H9 (cell line): ENCODE results near the gene PFN2. TPM values are rescaled to one million over a fixed set of nuclear protein-coding genes. Genes with fewer than 3 reads are reported as not detected.

Experiments
- DNase-seq: peaks from one replicate; pipeline ENCODE4 v3.0.0-alpha.2; 2017
- H2AFZ ChIP-seq: one replicate; pipeline ENCODE4 v1.6.1; 2013; ENCODE audit warnings: mild to moderate bottlenecking, low read length, control low read depth, moderate library complexity
- H2AK5ac ChIP-seq: 2 replicates; pipeline ENCODE4 v1.6.1; 2013; ENCODE audit warnings: low read length, control low read depth, mixed read lengths; ENCODE audit not compliant: insufficient read length
- H2BK120ac ChIP-seq: one replicate; pipeline ENCODE4 v1.6.1; 2013; ENCODE audit warnings: low read depth, mild to moderate bottlenecking, low read length, control low read depth, inconsistent platforms; ENCODE audit not compliant: poor library complexity, severe bottlenecking
- H2BK12ac ChIP-seq: 2 replicates; pipeline ENCODE4 v1.6.1; 2013; ENCODE audit warnings: low read length, control low read depth, mixed read lengths, low read depth; ENCODE audit not compliant: insufficient read length
- H2BK15ac ChIP-seq: 2 replicates; pipeline ENCODE4 v1.6.1; 2013; ENCODE audit warnings: low read depth, low read length, control low read depth
- H2BK20ac ChIP-seq: one replicate; pipeline ENCODE4 v1.6.1; 2013; ENCODE audit warnings: low read depth, mild to moderate bottlenecking, low read length, control low read depth, inconsistent platforms; ENCODE audit not compliant: poor library complexity, severe bottlenecking
- H2BK5ac ChIP-seq: 2 replicates; pipeline ENCODE4 v1.6.1; 2013; ENCODE audit warnings: low read length, control low read depth, mixed read lengths; ENCODE audit not compliant: insufficient read length
- H3K14ac ChIP-seq: 2 replicates; pipeline ENCODE4 v1.6.1; 2013; ENCODE audit warnings: low read length, control low read depth; ENCODE audit not compliant: insufficient read depth
- H3K18ac ChIP-seq: 2 replicates; pipeline ENCODE4 v1.6.1; 2013; ENCODE audit warnings: low read depth, mild to moderate bottlenecking, mixed read lengths, low read length, control low read depth; ENCODE audit not compliant: insufficient read length
- H3K23ac ChIP-seq: 2 replicates; pipeline ENCODE4 v1.6.1; 2013; ENCODE audit warnings: low read length, control low read depth, mixed read lengths, low read depth; ENCODE audit not compliant: insufficient read length
- H3K23me2 ChIP-seq: 2 replicates; pipeline ENCODE4 v1.6.1; 2013; ENCODE audit warnings: low read depth, mild to moderate bottlenecking, mixed read lengths, low read length, control low read depth; ENCODE audit not compliant: insufficient read length, poor library complexity, severe bottlenecking
- H3K27ac ChIP-seq: 2 replicates; pipeline ENCODE4 v1.5.1; 2013; ENCODE audit warnings: low read length, control low read depth, mixed read lengths, low read depth; ENCODE audit not compliant: insufficient read length
- H3K27me3 ChIP-seq: 2 replicates; pipeline ENCODE4 v1.6.1; 2013; ENCODE audit warnings: low read length, control low read depth, inconsistent platforms; ENCODE audit not compliant: insufficient read depth
- H3K4ac ChIP-seq: 2 replicates; pipeline ENCODE4 v1.6.1; 2013; ENCODE audit warnings: low read depth, mild to moderate bottlenecking, control low read depth, inconsistent platforms, low read length, moderate library complexity
- H3K4me1 ChIP-seq: 2 replicates; pipeline ENCODE4 v1.6.1; 2013; ENCODE audit warnings: low read length, control low read depth, inconsistent platforms; ENCODE audit not compliant: insufficient read depth
- H3K4me2 ChIP-seq: 2 replicates; pipeline ENCODE4 v1.6.1; 2013; ENCODE audit warnings: low read length, control low read depth, mixed read lengths; ENCODE audit not compliant: insufficient read length, insufficient read depth
- H3K56ac ChIP-seq: 2 replicates; pipeline ENCODE4 v1.6.1; 2013; ENCODE audit warnings: low read depth, mild to moderate bottlenecking, mixed read lengths, low read length, control low read depth; ENCODE audit not compliant: insufficient read length
- H3K79me1 ChIP-seq: 2 replicates; pipeline ENCODE4 v1.6.1; 2013; ENCODE audit warnings: low read depth, mild to moderate bottlenecking, moderate library complexity, low read length, control low read depth, inconsistent platforms; ENCODE audit not compliant: insufficient read depth, poor library complexity, severe bottlenecking
- H3K79me2 ChIP-seq: 2 replicates; pipeline ENCODE4 v1.6.1; 2013; ENCODE audit warnings: low read length, control low read depth, inconsistent platforms; ENCODE audit not compliant: insufficient read depth
- H3K9ac ChIP-seq: 2 replicates; pipeline ENCODE4 v1.6.1; 2013; ENCODE audit warnings: low read length, control low read depth, mixed read lengths; ENCODE audit not compliant: insufficient read length; ENCODE audit errors: extremely low read depth
- H3K9me3 ChIP-seq: one replicate; pipeline ENCODE4 v1.6.1; 2013; ENCODE audit warnings: low read depth, low read length, inconsistent platforms; ENCODE audit not compliant: control insufficient read depth
- H3T11ph ChIP-seq: one replicate; pipeline ENCODE4 v1.6.1; 2013; ENCODE audit warnings: mild to moderate bottlenecking, low read length, control low read depth, inconsistent platforms
- H4K20me1 ChIP-seq: one replicate; pipeline ENCODE4 v1.6.1; 2013; ENCODE audit not compliant: control insufficient read depth, insufficient read length, insufficient read depth
- H4K5ac ChIP-seq: 2 replicates; pipeline ENCODE4 v1.6.1; 2013; ENCODE audit warnings: low read depth, mild to moderate bottlenecking, mixed read lengths, low read length, control low read depth; ENCODE audit not compliant: insufficient read length
- H4K8ac ChIP-seq: replicated peaks from 2 replicates; pipeline ENCODE4 v1.6.1; 2013; ENCODE audit warnings: low read length, control low read depth, mixed read lengths, low read depth; ENCODE audit not compliant: insufficient read length
- H4K91ac ChIP-seq: 2 replicates; pipeline ENCODE4 v1.6.1; 2013; ENCODE audit warnings: low read depth, mild to moderate bottlenecking, moderate library complexity, mixed read lengths, low read length, control low read depth; ENCODE audit not compliant: insufficient read length
- H3K27ac Mint-ChIP-seq, 3 experiments: 2 replicates in 2 of 3; 3 replicates in 1 of 3; pipeline ENCODE4 v1.8.0; 2020 to 2021; ENCODE audit warnings: mixed read lengths in 3 of 3, mild to moderate bottlenecking in 1 of 3, moderate library complexity in 1 of 3
- H3K27me3 Mint-ChIP-seq: 2 replicates; pipeline ENCODE4 v1.8.0; 2021; ENCODE audit warnings: low read depth, mild to moderate bottlenecking, moderate library complexity, mixed read lengths
- H3K36me3 Mint-ChIP-seq, 3 experiments: 2 replicates in 2 of 3; 3 replicates in 1 of 3; pipeline ENCODE4 v1.8.0; 2020 to 2021; ENCODE audit warnings: low read depth in 3 of 3, mixed read lengths in 3 of 3; ENCODE audit not compliant: insufficient read depth in 1 of 3
- H3K4me1 Mint-ChIP-seq, 2 experiments: 2 replicates each; pipeline ENCODE4 v1.8.0; 2020; ENCODE audit warnings: mixed read lengths in 2 of 2
- H3K4me3 Mint-ChIP-seq, 2 experiments: 2 replicates in 1 of 2; 3 replicates in 1 of 2; pipeline ENCODE4 v1.8.0; 2020 to 2021; ENCODE audit warnings: mild to moderate bottlenecking in 2 of 2, mixed read lengths in 2 of 2, moderate library complexity in 1 of 2
- H3K9me3 Mint-ChIP-seq, 2 experiments: 2 replicates in 1 of 2; 3 replicates in 1 of 2; pipeline ENCODE4 v1.8.0; 2020; ENCODE audit warnings: mild to moderate bottlenecking in 2 of 2, mixed read lengths in 2 of 2, moderate library complexity in 1 of 2
- WGBS: extraction: QIAGEN DNeasy Blood & Tissue Kit; methylation state at CpG from one replicate; pipeline ENCODE4 v1.1.7; 2013; ENCODE audit warnings: missing lambda C conversion rate, low lambda C conversion rate, mixed read lengths; ENCODE audit not compliant: insufficient read length; ENCODE audit errors: extremely low coverage; 5-methylcytosine and 5-hydroxymethylcytosine counted together
- total RNA-seq: library from RNA; stranded (reverse); gene quantifications from 2 replicates; pipeline ENCODE4 v1.2.1, GENCODE V29; 2021
- TF ChIP-seq, protein P1 (sequence below): fragments of 200-600 bp; sonication (generic); conservative IDR thresholded peaks from 3 replicates; pipeline ENCODE4 v1.8.0; 2021; ENCODE audit warnings: antibody characterized with exemption, mild to moderate bottlenecking

The PFN2 gene
- total RNA-seq, 1 experiment from 2014 or later, result 174 TPM

- Histone ChIP-seq H3K27me3 (no peaks in the 10 kb centered on the region), H2BK12ac (no peak overlapping the region), H4K8ac (no peak overlapping the region), H3K23ac (no peak overlapping the region), H4K91ac (no peak overlapping the region), H3K18ac (no peak overlapping the region), H3K9me3 (no peaks in the 10 kb centered on the region), H2BK15ac (no peak overlapping the region), H3K4ac (no peak overlapping the region), H4K20me1 (no peaks in the 10 kb centered on the region), H3K79me1 (no peaks in the 10 kb centered on the region), H3K79me2 (no peaks in the 10 kb centered on the region), H3K56ac (no peak overlapping the region), H3K4me2 (no peak overlapping the region), H3K14ac (no peak overlapping the region), H3K4me1 (no peaks in the 10 kb centered on the region; the same call in 1 of the 2 replicates), H3K27ac (no peak overlapping the region), H2AK5ac (no peak overlapping the region), H2BK5ac (no peak overlapping the region), H4K5ac (no peak overlapping the region), H3T11ph (no peak overlapping the region), H3K9ac (no peak overlapping the region), H2AFZ (no peak overlapping the region), H3K23me2 (no peaks in the 10 kb centered on the region), H2BK120ac (no peak overlapping the region), H2BK20ac (no peak overlapping the region)
- H3K9me3 Mint-ChIP-seq, result peaks cover 14 to 16% of the 10 kb centered on the region in 2 experiments
- peaks cover 21 to 24% of the 10 kb centered on the region in 2 experiments for H3K4me1 Mint-ChIP-seq
- TF ChIP-seq, protein P1, sequence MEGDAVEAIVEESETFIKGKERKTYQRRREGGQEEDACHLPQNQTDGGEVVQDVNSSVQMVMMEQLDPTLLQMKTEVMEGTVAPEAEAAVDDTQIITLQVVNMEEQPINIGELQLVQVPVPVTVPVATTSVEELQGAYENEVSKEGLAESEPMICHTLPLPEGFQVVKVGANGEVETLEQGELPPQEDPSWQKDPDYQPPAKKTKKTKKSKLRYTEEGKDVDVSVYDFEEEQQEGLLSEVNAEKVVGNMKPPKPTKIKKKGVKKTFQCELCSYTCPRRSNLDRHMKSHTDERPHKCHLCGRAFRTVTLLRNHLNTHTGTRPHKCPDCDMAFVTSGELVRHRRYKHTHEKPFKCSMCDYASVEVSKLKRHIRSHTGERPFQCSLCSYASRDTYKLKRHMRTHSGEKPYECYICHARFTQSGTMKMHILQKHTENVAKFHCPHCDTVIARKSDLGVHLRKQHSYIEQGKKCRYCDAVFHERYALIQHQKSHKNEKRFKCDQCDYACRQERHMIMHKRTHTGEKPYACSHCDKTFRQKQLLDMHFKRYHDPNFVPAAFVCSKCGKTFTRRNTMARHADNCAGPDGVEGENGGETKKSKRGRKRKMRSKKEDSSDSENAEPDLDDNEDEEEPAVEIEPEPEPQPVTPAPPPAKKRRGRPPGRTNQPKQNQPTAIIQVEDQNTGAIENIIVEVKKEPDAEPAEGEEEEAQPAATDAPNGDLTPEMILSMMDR, result no peak
- WGBS, result no CpG with 5 or more reads among the region's 1 CpG
- no peak for DNase-seq
- H3K4me3 Mint-ChIP-seq, result no peak overlapping the region
- peaks cover 6 to 18% (median 10%) of the 10 kb centered on the region in 3 experiments; a peak in 6 of 7 replicates for H3K36me3 Mint-ChIP-seq
- H3K27me3 Mint-ChIP-seq, result no peaks in the 10 kb centered on the region; the same call in 1 of the 2 replicates
- no peak overlapping the region for H3K27ac Mint-ChIP-seq
Measured at GRCh38 chr3:149990423-149990948, 19.8 kb upstream of the PFN2 start.
